Natural killer cell (primary cell): ENCODE data around the gene PPP1R11. TPM values are rescaled to one million over a fixed set of nuclear protein-coding genes. Genes with fewer than 3 reads are reported as not detected.

Experiments used
- ATAC-seq, 3 donors: fragments of 150-1000 bp in 2 of 3; fragments of 200-7000 bp in 1 of 3; cut with Tn5 transposase; 1 replicate in 1 of 3; 2 replicates in 2 of 3; pipeline ENCODE4 v1.10.0; 2021; ENCODE audit warnings: mild to moderate bottlenecking in 2 of 3, moderate library complexity in 2 of 3
- DNase-seq, 2 donors: peaks; one replicate each; pipeline versions ENCODE4 v3.0.0 to v3.0.0-alpha.2; 2013 to 2021; ENCODE audit warnings: mixed read lengths in 1 of 2
- H3K27ac ChIP-seq: one replicate; pipeline ENCODE4 v1.5.1; 2013; ENCODE audit warnings: mild to moderate bottlenecking, low read length
- H3K27me3 ChIP-seq: one replicate; pipeline ENCODE4 v1.6.1; 2013; ENCODE audit warnings: low read length; ENCODE audit not compliant: control insufficient read depth, insufficient read depth
- H3K36me3 ChIP-seq: one replicate; pipeline ENCODE4 v1.6.1; 2013; ENCODE audit warnings: low read length; ENCODE audit not compliant: control insufficient read depth, insufficient read depth
- H3K4me1 ChIP-seq: one replicate; pipeline ENCODE4 v1.6.1; 2013; ENCODE audit warnings: low read length; ENCODE audit not compliant: control insufficient read depth, insufficient read depth
- H3K4me3 ChIP-seq: one replicate; pipeline ENCODE4 v1.5.1; 2013; ENCODE audit warnings: low read length
- H3K9me3 ChIP-seq: one replicate; pipeline ENCODE4 v1.6.1; 2013; ENCODE audit warnings: low read length; ENCODE audit not compliant: control insufficient read depth, insufficient read depth
- H3K27ac Mint-ChIP-seq, 2 donors: one replicate each; pipeline ENCODE4 v1.8.0; 2022; ENCODE audit warnings: mild to moderate bottlenecking in 2 of 2, mixed read lengths in 2 of 2, moderate library complexity in 1 of 2
- H3K27me3 Mint-ChIP-seq, 2 donors: one replicate each; pipeline ENCODE4 v1.8.0; 2022; ENCODE audit warnings: low read depth in 2 of 2, mixed read lengths in 2 of 2
- H3K36me3 Mint-ChIP-seq: one replicate; pipeline ENCODE4 v1.8.0; 2022; ENCODE audit warnings: mixed read lengths
- H3K4me1 Mint-ChIP-seq, 2 donors: one replicate each; pipeline ENCODE4 v1.8.0; 2022; ENCODE audit warnings: mixed read lengths in 2 of 2
- H3K4me3 Mint-ChIP-seq: one replicate; pipeline ENCODE4 v1.8.0; 2022; ENCODE audit warnings: mild to moderate bottlenecking, moderate library complexity, mixed read lengths
- H3K9me3 Mint-ChIP-seq, 2 donors: one replicate each; pipeline ENCODE4 v1.8.0; 2022; ENCODE audit warnings: mixed read lengths in 2 of 2
- WGBS: methylation state at CpG from one replicate; pipeline ENCODE4 v1.1.7; 2013; ENCODE audit warnings: missing lambda C conversion rate; ENCODE audit not compliant: insufficient coverage; 5-methylcytosine and 5-hydroxymethylcytosine counted together
- intact Hi-C: fragments of 100-400 bp; cut with micrococcal nuclease; formaldehyde crosslinking; loops from one replicate; pipeline ENCODE4 v1.14.2; 2022
- total RNA-seq, 4 donors: library from RNA; stranded (reverse); fragments of 120-200 nt in 1 of 4; gene quantifications; one replicate each; pipeline versions ENCODE4 v1.2.3 to v1.2.4, GENCODE V29; 2013 to 2022
- TF ChIP-seq, protein P1 (sequence below): fragments of 200-600 bp; IDR thresholded peaks from one replicate; pipeline ENCODE4 v1.8.0; 2022; ENCODE audit warnings: antibody characterized with exemption

Gene PPP1R11
- total RNA-seq, 3 donors from 2014 or later (not counting 1 experiment from before 2014, with no cell fraction given): 52.9 to 75.3 (median 61.1) TPM

DNA sequence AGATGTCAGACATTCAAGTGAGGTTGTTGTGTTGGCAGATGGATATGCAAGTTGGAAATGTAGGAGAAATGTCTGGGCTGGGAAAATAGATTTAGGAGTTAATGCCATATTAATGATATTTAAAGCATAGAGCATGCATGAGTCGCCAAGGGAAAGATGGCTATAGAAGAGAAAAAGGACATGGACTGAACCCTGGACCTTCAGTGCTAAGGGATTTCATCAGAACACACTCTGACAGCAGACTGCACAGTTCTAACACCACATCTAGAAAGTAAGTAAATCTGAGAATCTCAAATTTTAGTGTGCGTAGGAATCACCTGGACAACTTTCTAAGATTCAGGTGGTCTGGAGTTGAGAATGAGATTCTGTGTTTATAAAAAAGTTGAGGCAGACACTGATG lies 23.3 kb upstream of the PPP1R11 start:
- WGBS: 95% methylated on average over 2 of the region's 2 CpGs
- H3K27ac ChIP-seq: no peak overlapping the region
- Mint-ChIP-seq H3K4me3 (no peak overlapping the region), H3K4me1 (peaks cover 0 to 22% of the 10 kb centered on the region in 2 donors), H3K27me3 (no peaks in the 10 kb centered on the region), H3K36me3 (no peaks in the 10 kb centered on the region), H3K9me3 (no peaks in the 10 kb centered on the region), H3K27ac (peak overlapping the region in 1 of 2 donors; percentile 7)
- no peaks in the 10 kb centered on the region for H3K27me3 ChIP-seq
- DNase-seq: no peak
- ATAC-seq: no peak
- intact Hi-C loops: no loop called here
- H3K9me3 ChIP-seq: no peaks in the 10 kb centered on the region
- TF ChIP-seq, protein P1, sequence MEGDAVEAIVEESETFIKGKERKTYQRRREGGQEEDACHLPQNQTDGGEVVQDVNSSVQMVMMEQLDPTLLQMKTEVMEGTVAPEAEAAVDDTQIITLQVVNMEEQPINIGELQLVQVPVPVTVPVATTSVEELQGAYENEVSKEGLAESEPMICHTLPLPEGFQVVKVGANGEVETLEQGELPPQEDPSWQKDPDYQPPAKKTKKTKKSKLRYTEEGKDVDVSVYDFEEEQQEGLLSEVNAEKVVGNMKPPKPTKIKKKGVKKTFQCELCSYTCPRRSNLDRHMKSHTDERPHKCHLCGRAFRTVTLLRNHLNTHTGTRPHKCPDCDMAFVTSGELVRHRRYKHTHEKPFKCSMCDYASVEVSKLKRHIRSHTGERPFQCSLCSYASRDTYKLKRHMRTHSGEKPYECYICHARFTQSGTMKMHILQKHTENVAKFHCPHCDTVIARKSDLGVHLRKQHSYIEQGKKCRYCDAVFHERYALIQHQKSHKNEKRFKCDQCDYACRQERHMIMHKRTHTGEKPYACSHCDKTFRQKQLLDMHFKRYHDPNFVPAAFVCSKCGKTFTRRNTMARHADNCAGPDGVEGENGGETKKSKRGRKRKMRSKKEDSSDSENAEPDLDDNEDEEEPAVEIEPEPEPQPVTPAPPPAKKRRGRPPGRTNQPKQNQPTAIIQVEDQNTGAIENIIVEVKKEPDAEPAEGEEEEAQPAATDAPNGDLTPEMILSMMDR: no peak
- no peaks in the 10 kb centered on the region for H3K36me3 ChIP-seq
- H3K4me1 ChIP-seq: no peaks in the 10 kb centered on the region
- no peak overlapping the region for H3K4me3 ChIP-seq

- H3K4me3 ChIP-seq: no peak overlapping the region
- Mint-ChIP-seq H3K9me3 (no peaks in the 10 kb centered on the region), H3K27me3 (no peaks in the 10 kb centered on the region), H3K27ac (no peak overlapping the region), H3K4me3 (no peak overlapping the region), H3K4me1 (peaks cover 0 to 22% of the 10 kb centered on the region in 2 donors), H3K36me3 (no peaks in the 10 kb centered on the region)
- WGBS: 94% methylated on average over 1 of the region's 2 CpGs
- H3K9me3 ChIP-seq: no peaks in the 10 kb centered on the region
- H3K27ac ChIP-seq: no peak overlapping the region
- no peak for DNase-seq
- TF ChIP-seq, protein P1: no peak
- no peak for ATAC-seq
- no peaks in the 10 kb centered on the region for H3K27me3 ChIP-seq
- no peaks in the 10 kb centered on the region for H3K4me1 ChIP-seq
- no peaks in the 10 kb centered on the region for H3K36me3 ChIP-seq
- intact Hi-C loops: no loop called here
Measured at GRCh38 chr6:30044630-30045029, 22.4 kb upstream of the PPP1R11 start.

GRCh38 chr6:30047220-30047619 lies 19.8 kb upstream of the PPP1R11 start:
- ATAC-seq (no peak), DNase-seq (no peak)
- H3K27me3 ChIP-seq: no peaks in the 10 kb centered on the region
- no peak overlapping the region for H3K4me3 ChIP-seq
- no peaks in the 10 kb centered on the region for H3K9me3 Mint-ChIP-seq
- no peaks in the 10 kb centered on the region for H3K36me3 ChIP-seq
- no peak overlapping the region for H3K27ac Mint-ChIP-seq
- peaks cover 0 to 21% of the 10 kb centered on the region in 2 donors for H3K4me1 Mint-ChIP-seq
- intact Hi-C loops: no loop called here
- 52% methylated on average over 2 of the region's 2 CpGs for WGBS
- no peaks in the 10 kb centered on the region for H3K4me1 ChIP-seq
- H3K4me3 Mint-ChIP-seq: no peak overlapping the region
- H3K27me3 Mint-ChIP-seq: no peaks in the 10 kb centered on the region
- no peaks in the 10 kb centered on the region for H3K9me3 ChIP-seq
- H3K36me3 Mint-ChIP-seq: no peaks in the 10 kb centered on the region
- H3K27ac ChIP-seq: no peak overlapping the region
- TF ChIP-seq, protein P1: no peak

GRCh38 chr6:30053682-30054081 lies 13.3 kb upstream of the PPP1R11 start:
- DNase-seq (no peak), ATAC-seq (no peak)
- Mint-ChIP-seq H3K36me3 (no peaks in the 10 kb centered on the region), H3K27ac (no peak overlapping the region), H3K4me3 (no peak overlapping the region), H3K4me1 (no peaks in the 10 kb centered on the region), H3K9me3 (no peaks in the 10 kb centered on the region), H3K27me3 (no peaks in the 10 kb centered on the region)
- Histone ChIP-seq H3K4me3 (no peak overlapping the region), H3K4me1 (no peaks in the 10 kb centered on the region), H3K36me3 (peaks cover 16% of the 10 kb centered on the region), H3K27ac (no peak overlapping the region), H3K9me3 (no peaks in the 10 kb centered on the region), H3K27me3 (no peaks in the 10 kb centered on the region)
- WGBS: 95% methylated on average over 3 of the region's 3 CpGs
- intact Hi-C loops: no loop called here
- TF ChIP-seq, protein P1: no peak
